Right atrium auricular region (tissue), 2 donors: ENCODE data around the gene DOCK9. TPM values are rescaled to one million over a fixed set of nuclear protein-coding genes. Genes with fewer than 3 reads are reported as not detected.

Experiments
- DNase-seq: peaks from one replicate; pipeline ENCODE4 v3.0.0-alpha.2; 2019; ENCODE audit warnings: low spot score
- H3K27ac ChIP-seq, 2 donors: fragments of 200-600 bp; sonication (generic); 1 replicate in 1 of 2; 2 replicates in 1 of 2; pipeline ENCODE4 v1.5.1; 2016 to 2019
- H3K27me3 ChIP-seq, 2 donors: fragments of 200-600 bp; sonication (generic); one replicate each; pipeline versions ENCODE4 v1.5.1 to v1.6.0; 2017 to 2019
- H3K36me3 ChIP-seq: fragments of 200-600 bp; sonication (generic); one replicate; pipeline ENCODE4 v1.5.1; 2016
- H3K4me1 ChIP-seq, 2 donors: fragments of 200-600 bp; sonication (generic); one replicate each; pipeline versions ENCODE4 v1.5.1 to v1.6.0; 2017 to 2019
- H3K4me3 ChIP-seq, 2 donors: fragments of 200-600 bp; sonication (generic); 1 replicate in 1 of 2; 2 replicates in 1 of 2; pipeline ENCODE4 v1.5.1; 2017 to 2019; ENCODE audit warnings: mild to moderate bottlenecking in 1 of 2, moderate library complexity in 1 of 2
- H3K9me3 ChIP-seq, 2 donors: fragments of 200-600 bp; sonication (generic); one replicate each; pipeline ENCODE4 v1.5.1; 2019
- CTCF ChIP-seq, 2 donors: fragments of 200-600 bp; sonication (generic); IDR thresholded peaks; one replicate each; pipeline ENCODE4 v1.5.1; 2019; ENCODE audit warnings: antibody characterized with exemption in 2 of 2
- total RNA-seq, 2 donors: library from RNA; depleted of rRNA; stranded (reverse); fragments of >200 nt; gene quantifications; one replicate each; pipeline ENCODE4 v1.1.0, GENCODE V29; 2016

Gene DOCK9
- total RNA-seq, 2 donors from 2014 or later: 79.6 to 80.5 TPM

GRCh38 chr13:98843482-98843877, 134.4 kb downstream of the DOCK9 start:
- no peak for DNase-seq
- TF ChIP-seq CTCF (IDR thresholded peaks at IDR 0.05): no peak
- H3K4me1 ChIP-seq: peaks cover 0 to 18% of the 10 kb centered on the region in 2 donors
- no peak overlapping the region for H3K27ac ChIP-seq
- H3K27me3 ChIP-seq: no peaks in the 10 kb centered on the region
- no peaks in the 10 kb centered on the region for H3K9me3 ChIP-seq
- H3K4me3 ChIP-seq: no peak overlapping the region
- peaks cover 7% of the 10 kb centered on the region for H3K36me3 ChIP-seq

GRCh38 chr13:98842858-98843481, 134.9 kb downstream of the DOCK9 start:
- Histone ChIP-seq H3K27ac (no peak overlapping the region), H3K36me3 (peaks cover 7% of the 10 kb centered on the region)
- DNase-seq: no peak

GRCh38 chr13:98842070-98842469, 135.8 kb downstream of the DOCK9 start:
- Histone ChIP-seq H3K4me1 (peaks cover 0 to 18% of the 10 kb centered on the region in 2 donors), H3K4me3 (no peak overlapping the region), H3K27me3 (no peaks in the 10 kb centered on the region), H3K27ac (no peak overlapping the region), H3K9me3 (no peaks in the 10 kb centered on the region), H3K36me3 (peaks cover 9% of the 10 kb centered on the region)
- no peak for DNase-seq
- no peak for TF ChIP-seq CTCF (IDR thresholded peaks at IDR 0.05)

More at GRCh38 chr13:98842858-98843481, 134.9 kb downstream of the DOCK9 start:
- Histone ChIP-seq H3K4me3 (no peak overlapping the region), H3K27me3 (no peaks in the 10 kb centered on the region), H3K9me3 (no peaks in the 10 kb centered on the region), H3K4me1 (peaks cover 0 to 18% of the 10 kb centered on the region in 2 donors)
- peak; percentile 69 to 91 for TF ChIP-seq CTCF (IDR thresholded peaks at IDR 0.05)

GRCh38 chr13:98839856-98840769, 137.8 kb downstream of the DOCK9 start:
- H3K9me3 ChIP-seq: no peaks in the 10 kb centered on the region
- H3K36me3 ChIP-seq: peaks cover 14% of the 10 kb centered on the region
- H3K27ac ChIP-seq: no peak overlapping the region
- no peaks in the 10 kb centered on the region for H3K27me3 ChIP-seq
- peak; percentile 86 to 89 for TF ChIP-seq CTCF (IDR thresholded peaks at IDR 0.05)
- peaks cover 0 to 10% of the 10 kb centered on the region in 2 donors for H3K4me1 ChIP-seq
- DNase-seq: peak; percentile 76
- H3K4me3 ChIP-seq: no peak overlapping the region

GRCh38 chr13:98838776-98839175, 139.1 kb downstream of the DOCK9 start:
- DNase-seq: no peak
- peaks cover 0 to 10% of the 10 kb centered on the region in 2 donors for H3K4me1 ChIP-seq
- H3K27ac ChIP-seq: no peak overlapping the region
- no peaks in the 10 kb centered on the region for H3K27me3 ChIP-seq
- no peaks in the 10 kb centered on the region for H3K9me3 ChIP-seq
- no peak for TF ChIP-seq CTCF (IDR thresholded peaks at IDR 0.05)
- H3K4me3 ChIP-seq: no peak overlapping the region
- H3K36me3 ChIP-seq: peaks cover 14% of the 10 kb centered on the region
